GM12891 (cell line): Measurements from ENCODE around the gene GATA5.

Experiments used
- POLR2A ChIP-seq: IDR thresholded peaks from 2 replicates; pipeline ENCODE4 v1.6.1; 2011; ENCODE audit warnings: low read depth, low read length, control low read depth
- POLR2AphosphoS5 ChIP-seq: IDR thresholded peaks from 2 replicates; pipeline ENCODE4 v1.6.1; 2011; ENCODE audit warnings: low read depth, low read length, control low read depth

GRCh38 chr20:62489186-62489931, 13.6 kb upstream of the GATA5 start:
- no peak for TF ChIP-seq POLR2AphosphoS5
- TF ChIP-seq POLR2A, result no peak
